ENCODE results near the gene STAB2.
A peak's percentile ranks its signal among the peaks of the same experiment; 100 is the strongest.

STAB2 gene

GRCh38 chr12:103774977-103775560, 188.0 kb downstream of the STAB2 start:
- in situ Hi-C loops (cut with HindIII; ENCODE audit: low pct_unique_long_range_greater_than_20kb, low sequenced_read_pairs) = no loop called here
- no peak for TF ChIP-seq JUND (IDR thresholded peaks at IDR 0.05; ENCODE audit: low read depth)
- no peak for DNase-seq (ENCODE audit: low read depth in 1 of 2, low spot score in 1 of 2)

- TF ChIP-seq JUND (IDR thresholded peaks at IDR 0.05; ENCODE audit: low read depth) = no peak
- in situ Hi-C loops (cut with HindIII; ENCODE audit: low pct_unique_long_range_greater_than_20kb, low sequenced_read_pairs) = no loop called here
- no peak for DNase-seq (ENCODE audit: low read depth in 1 of 2, low spot score in 1 of 2)
These were observed 191.7 kb downstream of the STAB2 start for GRCh38 chr12:103778781-103779180.

- in situ Hi-C loops (cut with HindIII; ENCODE audit: low pct_unique_long_range_greater_than_20kb, low sequenced_read_pairs) = no loop called here
- DNase-seq (ENCODE audit: low read depth in 1 of 2, low spot score in 1 of 2) = no peak
- TF ChIP-seq JUND (IDR thresholded peaks at IDR 0.05; ENCODE audit: low read depth) = no peak
These were observed 192.5 kb downstream of the STAB2 start for GRCh38 chr12:103779410-103780092.

GRCh38 chr12:103780093-103780440, 193.0 kb downstream of the STAB2 start:
- no peak for TF ChIP-seq JUND (IDR thresholded peaks at IDR 0.05; ENCODE audit: low read depth)
- DNase-seq (ENCODE audit: low read depth in 1 of 2, low spot score in 1 of 2) = no peak
- in situ Hi-C loops (cut with HindIII; ENCODE audit: low pct_unique_long_range_greater_than_20kb, low sequenced_read_pairs) = no loop called here

GRCh38 chr12:103780992-103781391, 193.9 kb downstream of the STAB2 start:
- TF ChIP-seq JUND (IDR thresholded peaks at IDR 0.05; ENCODE audit: low read depth) = no peak
- in situ Hi-C loops (cut with HindIII; ENCODE audit: low pct_unique_long_range_greater_than_20kb, low sequenced_read_pairs) = no loop called here
- DNase-seq (ENCODE audit: low read depth in 1 of 2, low spot score in 1 of 2) = no peak

- DNase-seq (ENCODE audit: low read depth in 1 of 2, low spot score in 1 of 2) = no peak
- in situ Hi-C loops (cut with HindIII; ENCODE audit: low pct_unique_long_range_greater_than_20kb, low sequenced_read_pairs) = no loop called here
- TF ChIP-seq JUND (IDR thresholded peaks at IDR 0.05; ENCODE audit: low read depth) = no peak
These were observed 195.3 kb downstream of the STAB2 start for GRCh38 chr12:103782399-103782798.

GRCh38 chr12:103783744-103784664, 196.9 kb downstream of the STAB2 start:
- peak; percentile 31 to 83 for DNase-seq (ENCODE audit: low read depth in 1 of 2, low spot score in 1 of 2)
- in situ Hi-C loops (cut with HindIII; ENCODE audit: low pct_unique_long_range_greater_than_20kb, low sequenced_read_pairs) = no loop called here
- no peak for TF ChIP-seq JUND (IDR thresholded peaks at IDR 0.05; ENCODE audit: low read depth)

- TF ChIP-seq JUND (IDR thresholded peaks at IDR 0.05; ENCODE audit: low read depth) = no peak
- in situ Hi-C loops (cut with HindIII; ENCODE audit: low pct_unique_long_range_greater_than_20kb, low sequenced_read_pairs) = no loop called here
- no peak for DNase-seq (ENCODE audit: low read depth in 1 of 2, low spot score in 1 of 2)
These were observed 198.4 kb downstream of the STAB2 start for GRCh38 chr12:103785243-103786031.

GRCh38 chr12:103786201-103786600, 199.1 kb downstream of the STAB2 start:
- in situ Hi-C loops (cut with HindIII; ENCODE audit: low pct_unique_long_range_greater_than_20kb, low sequenced_read_pairs) = no loop called here
- DNase-seq (ENCODE audit: low read depth in 1 of 2, low spot score in 1 of 2) = no peak
- TF ChIP-seq JUND (IDR thresholded peaks at IDR 0.05; ENCODE audit: low read depth) = no peak

- DNase-seq (ENCODE audit: low read depth in 1 of 2, low spot score in 1 of 2) = peak in 1 of 2 experiments; percentile 24
- in situ Hi-C loops (cut with HindIII; ENCODE audit: low pct_unique_long_range_greater_than_20kb, low sequenced_read_pairs) = no loop called here
- TF ChIP-seq JUND (IDR thresholded peaks at IDR 0.05; ENCODE audit: low read depth) = no peak
These were observed 204.4 kb downstream of the STAB2 start for GRCh38 chr12:103791350-103791920.

- TF ChIP-seq JUND (IDR thresholded peaks at IDR 0.05; ENCODE audit: low read depth) = no peak
- in situ Hi-C loops (cut with HindIII; ENCODE audit: low pct_unique_long_range_greater_than_20kb, low sequenced_read_pairs) = no loop called here
These were observed 206.0 kb downstream of the STAB2 start for GRCh38 chr12:103793046-103793445.

GRCh38 chr12:103793512-103794045, 206.5 kb downstream of the STAB2 start:
- DNase-seq (ENCODE audit: low read depth in 1 of 2, low spot score in 1 of 2) = no peak
- TF ChIP-seq JUND (IDR thresholded peaks at IDR 0.05; ENCODE audit: low read depth) = no peak
- in situ Hi-C loops (cut with HindIII; ENCODE audit: low pct_unique_long_range_greater_than_20kb, low sequenced_read_pairs) = no loop called here

More at GRCh38 chr12:103793046-103793445, 206.0 kb downstream of the STAB2 start:
- DNase-seq (ENCODE audit: low read depth in 1 of 2, low spot score in 1 of 2) = no peak

Data from T47D (cell line).